ENCODE results near the gene IGF1R. TPM values are rescaled to one million over a fixed set of nuclear protein-coding genes. Genes with fewer than 3 reads are reported as not detected.

IGF1R gene
- total and polyA plus RNA-seq, 2 of the 8 experiments (the other 6 are each of a cell fraction or from before 2014, with no cell fraction given), result 32.9 to 109 TPM

GRCh38 chr15:98692213-98692612 lies 43.9 kb downstream of the IGF1R start:
- Histone ChIP-seq H2BK5ac (ENCODE audit: low read depth, low read length) (no peak overlapping the region), H3K9me3 (ENCODE audit: insufficient read depth in 2 of 2, low read depth in 1 of 2, low read length in 1 of 2) (no peaks in the 10 kb centered on the region), H3K56ac (replicated peaks; ENCODE audit: insufficient read length, low read depth, low read length) (no peak overlapping the region), H3K36me3 (ENCODE audit: control insufficient read depth in 2 of 4, insufficient read depth in 4 of 4, low read length in 3 of 4) (no peaks in the 10 kb centered on the region), H3K18ac (ENCODE audit: extremely low read depth, low read length) (no peak overlapping the region), H4K20me1 (replicated peaks in 1 of 2; ENCODE audit: control insufficient read depth in 1 of 2, insufficient read depth in 2 of 2, low read length in 2 of 2) (peaks cover 23 to 49% of the 10 kb centered on the region in 2 experiments), H3K79me1 (ENCODE audit: low read depth, low read length) (peaks cover 36% of the 10 kb centered on the region), H3K4ac (replicated peaks; ENCODE audit: insufficient read length, low read depth, low read length) (no peak overlapping the region), H2BK120ac (replicated peaks; ENCODE audit: low read depth, low read length) (no peak overlapping the region), H2BK20ac (ENCODE audit: low read length) (no peak overlapping the region), H2BK15ac (ENCODE audit: low read length) (no peak overlapping the region), H3K79me2 (ENCODE audit: control insufficient read depth in 1 of 2, insufficient read depth in 2 of 2, low read length in 2 of 2) (peaks cover 37 to 100% of the 10 kb centered on the region in 2 experiments), H4K5ac (ENCODE audit: insufficient read length, low read depth, low read length) (no peak overlapping the region), H2AK5ac (ENCODE audit: low read depth, low read length) (no peak overlapping the region), H3K4me2 (ENCODE audit: insufficient read depth in 1 of 2, low read depth in 2 of 2, low read length in 2 of 2) (no peak overlapping the region), H3K14ac (ENCODE audit: insufficient read length) (no peak overlapping the region), H3K9ac (replicated peaks in 1 of 4; ENCODE audit: extremely low read depth in 1 of 4, low read depth in 3 of 4, low read length in 3 of 4) (no peak overlapping the region), H2AFZ (ENCODE audit: low read length) (no peak overlapping the region), H3K27ac (ENCODE audit: low read depth, low read length) (no peak overlapping the region), H3K4me3 (ENCODE audit: extremely low read depth in 1 of 4, insufficient read depth in 2 of 4, low read depth in 3 of 4, low read length in 4 of 4) (no peak overlapping the region), H3K27me3 (replicated peaks in 1 of 4; ENCODE audit: control insufficient read depth in 3 of 4, extremely low read depth in 1 of 4, insufficient read depth in 3 of 4, low read length in 3 of 4) (no peaks in the 10 kb centered on the region; a peak in 1 of 7 replicates), H2BK12ac (ENCODE audit: low read depth, low read length) (no peak overlapping the region), H3K4me1 (replicated peaks in 1 of 4; ENCODE audit: control insufficient read depth in 3 of 4, insufficient read depth in 4 of 4, low read length in 3 of 4) (peaks cover 8 to 34% (median 16%) of the 10 kb centered on the region in 4 experiments), H4K8ac (ENCODE audit: extremely low read depth, insufficient read depth, low read length) (no peak overlapping the region), H4K91ac (replicated peaks; ENCODE audit: insufficient read length, low read length) (no peak overlapping the region), H3K23me2 (ENCODE audit: low read depth, low read length) (no peaks in the 10 kb centered on the region), H3K23ac (ENCODE audit: insufficient read length) (no peak overlapping the region)
- 80% methylated on average over 2 of the region's 2 CpGs; no CpG with 5 or more reads in 1 of the 2 experiments for WGBS, 2 experiments (ENCODE audit: extremely low coverage in 1 of 2, insufficient coverage in 1 of 2, insufficient read length in 1 of 2, insufficient replicate concordance in 2 of 2, low coverage in 1 of 2, low lambda C conversion rate in 2 of 2, missing lambda C conversion rate in 1 of 2)
- CTCF ChIA-PET (ENCODE audit: partially characterized antibody), result interaction anchor here (0.6 to 2.4 kb wide), 5 partner anchors 13 to 241 kb away, joined by 3 to 8 read pairs (median 5); no protein-coding TSS in a partner anchor
- FAIRE-seq (no peak), DNase-seq (ENCODE audit: low read depth in 1 of 2, low spot score in 2 of 2) (no peak)
- POLR2A ChIA-PET (ENCODE audit: partially characterized antibody), result interaction anchor here (0.8 to 1.6 kb wide), 2 partner anchors 12 to 27 kb away, joined by 3 to 4 read pairs; no protein-coding TSS in a partner anchor
- TF ChIP-seq TEAD4 (IDR thresholded peaks at IDR 0.05; ENCODE audit: low read depth, low read length) (no peak), TBP (IDR thresholded peaks at IDR 0.05; ENCODE audit: low read depth, low read length) (no peak), ATF3 (IDR thresholded peaks at IDR 0.05; ENCODE audit: insufficient read depth, low read depth, low read length) (no peak), CBX8 (IDR thresholded peaks at IDR 0.05; ENCODE audit: borderline replicate concordance, low read depth, low read length) (no peak), SP1 (IDR thresholded peaks at IDR 0.05; ENCODE audit: low read depth, low read length) (no peak), HDAC2 (IDR thresholded peaks at IDR 0.05; ENCODE audit: borderline replicate concordance in 1 of 2, low read depth in 2 of 2, low read length in 2 of 2) (no peak), HDAC6 (IDR thresholded peaks at IDR 0.05; ENCODE audit: low read depth, low read length) (no peak), RNF2 (IDR thresholded peaks at IDR 0.05; ENCODE audit: borderline replicate concordance, low read depth, low read length, missing control alignments, poor library complexity, severe bottlenecking) (no peak), CEBPB (IDR thresholded peaks at IDR 0.05; ENCODE audit: low read depth, low read length) (no peak), SUZ12 (IDR thresholded peaks at IDR 0.05; ENCODE audit: low read length) (no peak), ZNF274 (IDR thresholded peaks at IDR 0.05; ENCODE audit: borderline replicate concordance, extremely low read depth, low read length) (no peak), MAX (IDR thresholded peaks at IDR 0.05) (no peak)
